Measurements from ENCODE around the gene ZNF682. TPM values are rescaled to one million over a fixed set of nuclear protein-coding genes. Genes with fewer than 3 reads are reported as not detected.
A peak's percentile ranks its signal among the peaks of the same experiment; 100 is the strongest.

ZNF682 gene
- polyA plus RNA-seq (2012; ENCODE audit: insufficient read length, low read depth): 0.53 TPM

GRCh38 chr19:20039203-20039723 is at the start of gene ZNF682:
ZNF682 (minus strand) TSS chr19:20039505; CDS start chr19:20039345, 160 bp downstream.
- TF ChIP-seq POLR2AphosphoS5 (IDR thresholded peaks at IDR 0.05; ENCODE audit: low read depth, low read length) (peak; percentile 87), FOXP2 (optimal IDR thresholded peaks at IDR 0.05; ENCODE audit: borderline replicate concordance, extremely low read depth, extremely low read length, insufficient read depth) (peak; percentile 61), TAF1 (IDR thresholded peaks at IDR 0.05; ENCODE audit: borderline replicate concordance, insufficient read depth, low read length) (peak; percentile 67; the same call in 1 of the 2 replicates), REST (IDR thresholded peaks at IDR 0.05; ENCODE audit: insufficient read depth in 1 of 2, low read depth in 2 of 2, low read length in 2 of 2) (no peak)

GRCh38 chr19:20080656-20081055 is 41.4 kb upstream of the ZNF682 start:
- no peak for TF ChIP-seq REST (IDR thresholded peaks at IDR 0.05; ENCODE audit: insufficient read depth in 1 of 2, low read depth in 2 of 2, low read length in 2 of 2)
- no peak for TF ChIP-seq POLR2AphosphoS5 (IDR thresholded peaks at IDR 0.05; ENCODE audit: low read depth, low read length)

DNA sequence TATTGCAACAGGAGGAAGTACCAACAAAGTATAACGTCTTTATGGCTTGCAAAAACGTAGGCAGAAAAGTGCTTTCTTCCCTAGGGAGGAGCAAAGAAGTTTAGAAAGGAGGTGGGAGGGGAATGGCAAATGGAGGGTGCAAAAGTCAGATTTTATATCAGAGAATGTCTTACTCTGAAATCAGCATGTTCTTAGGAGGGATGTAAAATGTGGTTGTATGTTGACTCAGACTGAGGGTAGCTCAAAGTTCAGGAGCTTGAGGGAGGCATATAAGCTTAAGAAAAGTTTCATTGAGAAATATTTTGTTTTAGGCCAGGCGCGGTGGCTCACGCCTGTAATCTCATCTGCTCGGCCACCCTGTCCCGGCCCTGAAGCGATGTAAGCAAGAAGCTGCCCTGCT is 40.2 kb upstream of the ZNF682 start:
- TF ChIP-seq POLR2AphosphoS5 (IDR thresholded peaks at IDR 0.05; ENCODE audit: low read depth, low read length): no peak
- no peak for TF ChIP-seq FOXP2 (optimal IDR thresholded peaks at IDR 0.05; ENCODE audit: borderline replicate concordance, extremely low read depth, extremely low read length, insufficient read depth)
- TF ChIP-seq SIN3A (IDR thresholded peaks at IDR 0.05; ENCODE audit: borderline replicate concordance, insufficient read depth, low read length): no peak
- TF ChIP-seq TAF1 (IDR thresholded peaks at IDR 0.05; ENCODE audit: borderline replicate concordance, insufficient read depth, low read length): no peak
- TF ChIP-seq REST (IDR thresholded peaks at IDR 0.05; ENCODE audit: insufficient read depth in 1 of 2, low read depth in 2 of 2, low read length in 2 of 2): no peak

DNA sequence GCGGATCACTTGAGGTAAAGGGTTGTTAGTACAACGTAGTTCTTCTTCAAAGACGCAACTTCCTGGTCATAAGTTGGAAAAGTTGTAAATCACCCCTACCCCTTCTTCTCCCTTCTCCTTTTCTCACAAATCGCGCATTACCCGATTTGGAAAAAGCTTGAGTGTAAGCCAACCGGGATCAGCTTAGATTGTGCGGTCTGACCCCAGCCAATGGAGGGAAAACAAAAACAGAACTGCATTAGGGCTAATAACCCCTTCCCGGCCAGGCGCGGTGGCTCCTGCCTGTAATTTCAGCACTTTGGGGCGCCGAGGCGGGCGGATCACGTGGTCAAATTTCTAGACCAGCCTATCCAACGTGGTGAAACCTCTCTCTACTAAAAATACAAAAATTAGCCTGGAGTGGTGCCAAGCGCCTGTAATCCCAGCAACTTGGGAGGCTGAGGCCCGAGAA is 39.3 kb upstream of the ZNF682 start:
- TF ChIP-seq REST (IDR thresholded peaks at IDR 0.05; ENCODE audit: insufficient read depth in 1 of 2, low read depth in 2 of 2, low read length in 2 of 2) (no peak), TAF1 (IDR thresholded peaks at IDR 0.05; ENCODE audit: borderline replicate concordance, insufficient read depth, low read length) (no peak), POLR2AphosphoS5 (IDR thresholded peaks at IDR 0.05; ENCODE audit: low read depth, low read length) (no peak), FOXP2 (optimal IDR thresholded peaks at IDR 0.05; ENCODE audit: borderline replicate concordance, extremely low read depth, extremely low read length, insufficient read depth) (no peak), SIN3A (IDR thresholded peaks at IDR 0.05; ENCODE audit: borderline replicate concordance, insufficient read depth, low read length) (no peak)

Measured in PFSK-1 (cell line).